ENCODE measurements around the gene LPAR3. TPM values are rescaled to one million over a fixed set of nuclear protein-coding genes. Genes with fewer than 3 reads are reported as not detected.

LPAR3 gene
- total RNA-seq, 1 donor from 2014 or later, result not detected

DNA sequence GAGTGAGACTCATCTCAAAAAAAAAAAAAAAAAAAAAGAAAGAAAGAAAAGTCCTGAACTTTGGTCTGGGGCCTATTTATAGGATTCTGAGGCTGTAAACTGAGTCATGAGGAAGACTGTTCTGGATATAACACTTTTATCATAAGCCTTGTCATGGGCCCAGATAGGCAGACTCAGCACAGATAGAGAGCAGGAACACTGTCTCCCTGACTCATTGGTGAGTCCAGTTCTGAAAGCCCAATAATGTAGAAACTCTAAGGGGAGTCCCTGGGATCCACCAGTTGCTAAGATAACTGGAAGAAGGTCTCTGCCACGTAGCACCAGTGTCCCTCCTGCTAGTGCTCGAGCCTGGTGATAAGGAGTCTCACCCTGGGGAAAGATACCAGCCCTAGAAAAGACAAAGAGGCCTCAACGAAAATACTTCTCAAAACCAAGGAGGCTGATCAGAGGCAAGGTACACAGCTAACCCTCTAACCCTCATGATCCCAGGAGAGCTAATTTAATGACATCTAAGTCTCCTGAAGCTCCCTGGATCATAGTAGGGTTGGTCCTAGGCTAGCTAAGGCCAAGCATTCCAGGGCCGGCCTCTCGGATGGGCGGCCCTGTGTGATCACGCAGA, 43.5 kb downstream of the LPAR3 start:
- DNase-seq (ENCODE audit: low spot score in 2 of 2), result no peak
- intact Hi-C loops (cut with DNase I), result no loop called here

DNA sequence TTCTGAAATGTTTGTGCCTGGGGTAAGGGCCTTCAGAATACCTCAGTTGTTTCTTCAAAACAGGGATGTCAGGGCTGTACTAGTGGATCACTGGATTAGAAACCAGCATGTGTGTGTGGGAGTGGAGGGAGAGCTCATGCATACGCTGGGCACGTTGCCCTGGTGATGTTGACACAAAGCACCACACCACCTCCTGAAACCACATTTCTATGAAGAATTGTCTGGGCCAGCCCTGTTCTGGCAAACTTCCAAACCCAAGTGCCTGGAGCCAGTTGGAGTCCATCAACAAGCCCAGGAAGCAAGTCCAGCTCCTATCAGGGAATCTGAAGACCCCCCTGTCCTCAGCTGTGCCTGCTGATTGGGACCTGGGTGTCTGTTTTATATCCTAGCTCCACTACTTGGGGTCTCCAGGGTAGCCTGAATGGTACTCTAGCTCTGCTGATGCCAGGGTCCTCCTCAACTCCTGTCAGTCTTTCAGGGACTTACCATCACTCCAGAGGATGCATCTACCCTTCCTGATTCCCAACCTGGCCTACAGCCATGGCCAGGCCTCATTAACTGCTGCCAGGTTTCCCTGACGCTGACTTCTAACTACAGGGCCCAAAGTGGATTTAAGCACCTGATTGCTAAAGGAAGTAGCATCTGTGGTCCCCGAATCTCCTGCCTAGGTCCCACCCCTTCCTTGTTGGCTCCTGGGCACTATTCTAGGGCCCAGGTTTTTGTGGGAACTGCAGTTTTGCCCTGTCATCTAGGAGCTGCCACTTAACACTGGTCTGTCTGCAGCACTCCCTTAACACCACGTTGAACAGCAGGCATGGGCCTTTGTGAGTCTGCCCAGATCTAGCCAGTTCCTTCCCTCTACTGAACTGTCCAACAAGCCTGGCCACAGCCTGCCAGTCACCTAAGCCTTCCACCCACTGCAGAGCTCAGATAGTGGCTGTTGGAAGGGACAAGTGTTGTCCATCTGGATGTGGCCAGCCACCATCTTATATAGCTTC, 45.5 kb downstream of the LPAR3 start:
- TF ChIP-seq, protein P1, sequence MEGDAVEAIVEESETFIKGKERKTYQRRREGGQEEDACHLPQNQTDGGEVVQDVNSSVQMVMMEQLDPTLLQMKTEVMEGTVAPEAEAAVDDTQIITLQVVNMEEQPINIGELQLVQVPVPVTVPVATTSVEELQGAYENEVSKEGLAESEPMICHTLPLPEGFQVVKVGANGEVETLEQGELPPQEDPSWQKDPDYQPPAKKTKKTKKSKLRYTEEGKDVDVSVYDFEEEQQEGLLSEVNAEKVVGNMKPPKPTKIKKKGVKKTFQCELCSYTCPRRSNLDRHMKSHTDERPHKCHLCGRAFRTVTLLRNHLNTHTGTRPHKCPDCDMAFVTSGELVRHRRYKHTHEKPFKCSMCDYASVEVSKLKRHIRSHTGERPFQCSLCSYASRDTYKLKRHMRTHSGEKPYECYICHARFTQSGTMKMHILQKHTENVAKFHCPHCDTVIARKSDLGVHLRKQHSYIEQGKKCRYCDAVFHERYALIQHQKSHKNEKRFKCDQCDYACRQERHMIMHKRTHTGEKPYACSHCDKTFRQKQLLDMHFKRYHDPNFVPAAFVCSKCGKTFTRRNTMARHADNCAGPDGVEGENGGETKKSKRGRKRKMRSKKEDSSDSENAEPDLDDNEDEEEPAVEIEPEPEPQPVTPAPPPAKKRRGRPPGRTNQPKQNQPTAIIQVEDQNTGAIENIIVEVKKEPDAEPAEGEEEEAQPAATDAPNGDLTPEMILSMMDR (IDR thresholded peaks at IDR 0.05), result no peak
- Histone ChIP-seq H3K9me3 (no peaks in the 10 kb centered on the region), H3K4me3 (no peak overlapping the region), H3K4me1 (no peaks in the 10 kb centered on the region), H3K27ac (no peak overlapping the region), H3K36me3 (no peaks in the 10 kb centered on the region), H3K27me3 (no peaks in the 10 kb centered on the region)
- intact Hi-C loops (cut with DNase I), result no loop called here
- peak in 1 of 2 donors; percentile 75 for DNase-seq (ENCODE audit: low spot score in 2 of 2)

More for the DNA sequence above, 43.5 kb downstream of the LPAR3 start:
- no peaks in the 10 kb centered on the region for H3K4me1 ChIP-seq
- H3K4me3 ChIP-seq, result no peak overlapping the region
- TF ChIP-seq, protein P1 (IDR thresholded peaks at IDR 0.05), result no peak
- H3K36me3 ChIP-seq, result no peaks in the 10 kb centered on the region
- no peak overlapping the region for H3K27ac ChIP-seq
- no peaks in the 10 kb centered on the region for H3K9me3 ChIP-seq
- H3K27me3 ChIP-seq, result no peaks in the 10 kb centered on the region

DNA sequence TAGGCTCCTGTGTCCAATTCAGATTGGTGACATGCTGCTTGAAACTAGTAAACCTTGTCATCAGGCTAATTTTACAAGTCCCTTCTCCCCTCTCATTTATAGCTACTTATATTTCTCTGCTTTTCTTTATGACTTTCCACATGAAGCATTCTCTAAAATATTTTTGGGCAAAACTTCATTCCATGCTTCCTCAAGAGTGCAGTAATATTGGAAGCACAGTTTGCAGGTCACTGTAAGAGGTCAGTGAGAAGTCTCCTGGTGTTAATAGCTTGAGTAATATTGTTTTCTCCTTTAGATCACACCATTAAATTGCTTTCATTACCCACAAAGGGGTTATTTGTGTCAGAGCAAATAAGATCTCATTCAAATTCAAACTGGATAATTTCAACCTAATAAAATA, 46.6 kb downstream of the LPAR3 start:
- no peak for DNase-seq (ENCODE audit: low spot score in 2 of 2)
- Histone ChIP-seq H3K27me3 (no peaks in the 10 kb centered on the region), H3K9me3 (no peaks in the 10 kb centered on the region), H3K4me3 (no peak overlapping the region), H3K4me1 (no peaks in the 10 kb centered on the region), H3K27ac (no peak overlapping the region), H3K36me3 (no peaks in the 10 kb centered on the region)
- intact Hi-C loops (cut with DNase I), result no loop called here
- TF ChIP-seq, protein P1 (IDR thresholded peaks at IDR 0.05), result no peak

DNA sequence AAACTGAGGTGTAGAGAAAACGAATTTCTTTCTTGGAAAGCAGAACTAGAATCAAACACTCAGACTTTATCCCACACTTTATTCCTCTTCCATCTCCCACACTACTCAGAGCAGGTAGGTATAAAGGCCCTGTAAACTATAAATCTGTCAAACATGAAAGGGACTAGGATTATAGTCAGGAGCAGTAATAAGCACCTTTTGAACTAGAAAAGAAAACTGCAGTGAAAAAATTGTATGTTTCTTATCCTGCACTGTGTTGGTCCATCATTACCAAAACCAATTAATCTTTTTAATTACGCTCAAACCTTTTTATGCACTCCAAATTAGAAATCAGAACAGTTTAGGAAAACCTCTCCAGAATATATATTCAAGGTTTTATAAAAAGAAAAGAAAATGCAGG, 47.6 kb downstream of the LPAR3 start:
- H3K4me1 ChIP-seq, result no peaks in the 10 kb centered on the region
- intact Hi-C loops (cut with DNase I), result no loop called here
- TF ChIP-seq, protein P1 (IDR thresholded peaks at IDR 0.05), result no peak
- no peak for DNase-seq (ENCODE audit: low spot score in 2 of 2)
- H3K4me3 ChIP-seq, result no peak overlapping the region
- H3K36me3 ChIP-seq, result no peaks in the 10 kb centered on the region
- no peaks in the 10 kb centered on the region for H3K9me3 ChIP-seq
- no peaks in the 10 kb centered on the region for H3K27me3 ChIP-seq
- H3K27ac ChIP-seq, result no peak overlapping the region

DNA sequence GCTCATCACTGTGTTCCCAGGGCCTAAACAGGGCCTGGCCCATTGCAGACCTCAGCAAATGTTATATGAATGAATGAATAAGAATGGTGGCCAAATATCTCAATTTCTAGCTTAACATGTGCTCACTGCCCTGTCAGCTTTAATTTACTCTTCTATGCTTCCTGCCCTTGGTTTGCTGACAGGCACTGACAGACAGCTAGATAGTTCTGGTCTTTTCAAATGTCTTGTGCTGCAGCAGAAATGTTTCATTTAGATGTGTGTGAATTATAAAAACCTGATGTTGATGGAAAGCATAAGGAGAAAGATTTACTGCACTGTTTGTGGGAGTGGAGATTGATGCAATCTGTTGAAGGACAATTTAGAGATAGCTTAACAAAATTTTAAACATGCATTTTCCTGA, 48.9 kb downstream of the LPAR3 start:
- Histone ChIP-seq H3K27ac (no peak overlapping the region), H3K9me3 (no peaks in the 10 kb centered on the region), H3K4me3 (no peak overlapping the region), H3K4me1 (no peaks in the 10 kb centered on the region), H3K36me3 (no peaks in the 10 kb centered on the region), H3K27me3 (no peaks in the 10 kb centered on the region)
- DNase-seq (ENCODE audit: low spot score in 2 of 2), result no peak
- TF ChIP-seq, protein P1 (IDR thresholded peaks at IDR 0.05), result no peak
- intact Hi-C loops (cut with DNase I), result no loop called here

Data from ascending aorta (tissue), 2 donors.